Retinal pigment epithelial cell (primary cell): Measurements from ENCODE around the gene UPK1B.

ENCODE experiments used
- DNase-seq: peaks from one replicate; pipeline ENCODE4 v3.0.0-alpha.2; 2010; ENCODE audit warnings: low read depth
- H3K4me3 ChIP-seq: 2 replicates; pipeline ENCODE4 v1.5.1; 2011; ENCODE audit warnings: mild to moderate bottlenecking, low read length, control low read depth, moderate library complexity
- CTCF ChIP-seq: conservative IDR thresholded peaks from 2 replicates; pipeline ENCODE4 v1.5.1; 2011; ENCODE audit warnings: low read depth, low read length, control low read depth, inconsistent platforms

The UPK1B gene

GRCh38 chr3:119230745-119231144, 57.3 kb downstream of the UPK1B start:
- TF ChIP-seq CTCF: no peak
- DNase-seq: no peak
- no peak overlapping the region for H3K4me3 ChIP-seq

DNA sequence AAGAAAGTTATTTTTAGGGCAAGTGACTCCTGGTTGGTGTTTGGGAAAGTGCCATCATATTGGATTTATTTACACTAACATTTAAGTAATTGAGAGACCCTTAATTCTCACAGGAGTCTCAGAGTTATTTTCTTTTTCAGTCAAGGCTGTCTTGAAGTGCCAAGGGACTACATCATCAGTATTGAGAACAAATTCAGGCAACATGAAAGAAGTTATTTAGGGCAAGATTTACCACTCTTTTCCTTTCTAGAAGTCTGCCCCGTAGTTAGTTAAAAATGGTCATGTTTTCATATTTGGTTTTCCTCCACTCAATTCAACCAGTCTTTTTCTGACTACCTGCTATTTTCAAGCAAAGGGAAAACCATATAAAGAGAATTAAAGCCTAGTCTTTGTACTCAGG, 61.2 kb downstream of the UPK1B start:
- H3K4me3 ChIP-seq: no peak overlapping the region
- DNase-seq: no peak
- TF ChIP-seq CTCF: no peak

DNA sequence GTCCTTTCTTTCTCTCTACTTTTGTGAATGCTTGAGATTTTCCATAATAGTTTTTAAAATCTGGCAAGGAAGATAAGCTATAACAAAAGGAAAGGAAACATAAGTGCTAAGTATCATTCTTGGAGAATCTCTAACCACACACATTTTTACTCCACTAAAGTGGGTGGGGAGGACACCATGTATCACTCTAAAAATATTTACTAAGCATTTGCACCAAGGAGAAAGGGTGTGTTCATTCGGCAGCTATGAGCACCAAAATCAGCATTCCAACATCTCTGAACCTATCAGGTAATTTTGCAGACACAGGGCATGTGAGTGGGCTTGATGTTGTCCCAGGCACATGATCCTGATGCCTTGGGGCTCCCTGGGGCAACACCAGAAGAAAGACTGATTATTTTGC, 61.8 kb downstream of the UPK1B start:
- H3K4me3 ChIP-seq: no peak overlapping the region
- TF ChIP-seq CTCF: no peak
- DNase-seq: no peak

DNA sequence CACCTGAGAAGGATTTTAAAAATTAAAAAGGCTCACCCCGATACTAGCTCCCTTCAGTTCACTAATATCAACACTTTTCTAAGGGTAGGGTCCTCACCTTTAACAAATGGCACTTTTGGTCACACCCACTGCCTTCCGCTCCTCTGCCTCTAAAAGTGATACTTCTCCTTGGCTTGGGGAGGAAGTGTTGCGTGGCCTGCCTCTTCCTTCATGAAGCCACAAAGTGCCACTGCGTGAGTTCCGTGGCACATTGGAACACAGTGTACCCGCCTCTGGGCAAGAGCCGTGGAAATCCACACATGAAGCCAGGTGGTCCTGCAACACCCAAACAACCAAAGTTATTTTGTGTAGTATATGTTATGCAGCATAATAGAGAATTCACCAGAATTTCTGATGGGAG, 63.4 kb downstream of the UPK1B start:
- TF ChIP-seq CTCF: no peak
- DNase-seq: no peak
- H3K4me3 ChIP-seq: no peak overlapping the region

- no peak for DNase-seq
- TF ChIP-seq CTCF: no peak
- H3K4me3 ChIP-seq: no peak overlapping the region
These were observed 63.9 kb downstream of the UPK1B start for GRCh38 chr3:119237299-119237698.

DNA sequence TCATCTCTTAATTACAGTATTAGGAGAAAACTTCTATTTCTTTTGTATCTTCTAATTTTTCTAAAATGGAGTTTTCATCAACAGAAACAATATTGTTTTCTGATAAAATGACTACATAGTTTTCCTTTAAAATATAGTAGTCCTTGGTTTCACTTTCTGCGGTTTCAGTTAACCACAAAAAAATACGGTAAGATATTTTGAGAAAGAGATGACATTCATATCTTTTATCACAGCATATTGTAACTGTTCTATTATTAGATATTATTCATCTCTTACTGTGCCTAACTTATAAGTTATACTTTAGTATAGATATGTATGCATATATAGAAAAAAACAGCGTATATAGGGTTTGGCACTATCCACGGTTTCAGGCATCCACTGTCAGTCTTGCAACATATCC, 65.0 kb downstream of the UPK1B start:
- no peak overlapping the region for H3K4me3 ChIP-seq
- no peak for DNase-seq
- no peak for TF ChIP-seq CTCF

GRCh38 chr3:119239206-119239820, 65.9 kb downstream of the UPK1B start:
- no peak for DNase-seq
- TF ChIP-seq CTCF: no peak
- no peak overlapping the region for H3K4me3 ChIP-seq
